ENCODE results near the gene DEPDC7. TPM values are rescaled to one million over a fixed set of nuclear protein-coding genes. Genes with fewer than 3 reads are reported as not detected.
A peak's percentile ranks its signal among the peaks of the same experiment; 100 is the strongest.

DEPDC7 gene
- total and polyA plus RNA-seq, 9 of the 15 experiments (the other 6 are each of a cell fraction or from before 2014, with no cell fraction given): 5.4 to 19.9 (median 12.0) TPM

GRCh38 chr11:33015621-33016551 lies at the start of gene DEPDC7 (continued):
- TF ChIP-seq ZNF165 (CRISPR knock-in tag; IDR thresholded peaks at IDR 0.05; ENCODE audit: borderline replicate concordance): no peak
- no peak for TF ChIP-seq ZNF395 (CRISPR knock-in tag; IDR thresholded peaks at IDR 0.05)
- TF ChIP-seq CBFB (CRISPR knock-in tag; IDR thresholded peaks at IDR 0.05): 0 out of 2 replicates have a peak, but pooled peaks have one; percentile 49
- TF ChIP-seq GABPA (tag; conservative IDR thresholded peaks at IDR 0.05; ENCODE audit: low read depth): no peak
- no peak for TF ChIP-seq KLF13 (tag; IDR thresholded peaks at IDR 0.05; ENCODE audit: borderline replicate concordance, low read depth)
- no peak for TF ChIP-seq CCAR2 (IDR thresholded peaks at IDR 0.05; ENCODE audit: low read depth, low read length)
- TF ChIP-seq, protein P1, sequence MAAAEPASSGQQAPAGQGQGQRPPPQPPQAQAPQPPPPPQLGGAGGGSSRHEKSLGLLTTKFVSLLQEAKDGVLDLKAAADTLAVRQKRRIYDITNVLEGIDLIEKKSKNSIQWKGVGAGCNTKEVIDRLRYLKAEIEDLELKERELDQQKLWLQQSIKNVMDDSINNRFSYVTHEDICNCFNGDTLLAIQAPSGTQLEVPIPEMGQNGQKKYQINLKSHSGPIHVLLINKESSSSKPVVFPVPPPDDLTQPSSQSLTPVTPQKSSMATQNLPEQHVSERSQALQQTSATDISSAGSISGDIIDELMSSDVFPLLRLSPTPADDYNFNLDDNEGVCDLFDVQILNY (CRISPR knock-in tag; IDR thresholded peaks at IDR 0.05): peak; percentile 75
- TF ChIP-seq MXI1 (IDR thresholded peaks at IDR 0.05; ENCODE audit: low read depth, low read length): 0 out of 2 replicates have a peak, but pooled peaks have one; percentile 9
- TF ChIP-seq EP300 (IDR thresholded peaks at IDR 0.05; ENCODE audit: low read length): no peak
- no peak for TF ChIP-seq TSHZ1 (CRISPR knock-in tag; IDR thresholded peaks at IDR 0.05)
- TF ChIP-seq, protein P2, sequence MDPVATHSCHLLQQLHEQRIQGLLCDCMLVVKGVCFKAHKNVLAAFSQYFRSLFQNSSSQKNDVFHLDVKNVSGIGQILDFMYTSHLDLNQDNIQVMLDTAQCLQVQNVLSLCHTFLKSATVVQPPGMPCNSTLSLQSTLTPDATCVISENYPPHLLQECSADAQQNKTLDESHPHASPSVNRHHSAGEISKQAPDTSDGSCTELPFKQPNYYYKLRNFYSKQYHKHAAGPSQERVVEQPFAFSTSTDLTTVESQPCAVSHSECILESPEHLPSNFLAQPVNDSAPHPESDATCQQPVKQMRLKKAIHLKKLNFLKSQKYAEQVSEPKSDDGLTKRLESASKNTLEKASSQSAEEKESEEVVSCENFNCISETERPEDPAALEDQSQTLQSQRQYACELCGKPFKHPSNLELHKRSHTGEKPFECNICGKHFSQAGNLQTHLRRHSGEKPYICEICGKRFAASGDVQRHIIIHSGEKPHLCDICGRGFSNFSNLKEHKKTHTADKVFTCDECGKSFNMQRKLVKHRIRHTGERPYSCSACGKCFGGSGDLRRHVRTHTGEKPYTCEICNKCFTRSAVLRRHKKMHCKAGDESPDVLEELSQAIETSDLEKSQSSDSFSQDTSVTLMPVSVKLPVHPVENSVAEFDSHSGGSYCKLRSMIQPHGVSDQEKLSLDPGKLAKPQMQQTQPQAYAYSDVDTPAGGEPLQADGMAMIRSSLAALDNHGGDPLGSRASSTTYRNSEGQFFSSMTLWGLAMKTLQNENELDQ (CRISPR knock-in tag; IDR thresholded peaks at IDR 0.05; ENCODE audit: borderline replicate concordance): no peak
- TF ChIP-seq EGR1 (conservative IDR thresholded peaks at IDR 0.05): peak; percentile 67
- TF ChIP-seq TOE1 (IDR thresholded peaks at IDR 0.05; ENCODE audit: borderline replicate concordance): peak; percentile 96
- no peak for TF ChIP-seq TOE1 (CRISPR knock-in tag; IDR thresholded peaks at IDR 0.05; ENCODE audit: borderline replicate concordance, low read depth)
- TF ChIP-seq BRCA1 (IDR thresholded peaks at IDR 0.05): no peak
- TF ChIP-seq BRCA1 (CRISPR knock-in tag; IDR thresholded peaks at IDR 0.05): 0 out of 2 replicates have a peak, but pooled peaks have one; percentile 78
- no peak for TF ChIP-seq CHD4 (IDR thresholded peaks at IDR 0.05; ENCODE audit: insufficient read depth, insufficient replicate concordance, low read depth, low read length, poor library complexity, severe bottlenecking)
- peak; percentile 93 for TF ChIP-seq RBFOX2 (IDR thresholded peaks at IDR 0.05; ENCODE audit: low read depth, low read length)
